ENCODE measurements around the gene FOXL1. TPM values are rescaled to one million over a fixed set of nuclear protein-coding genes. Genes with fewer than 3 reads are reported as not detected.

FOXL1 gene
- total and polyA plus RNA-seq, 5 donors, result 0.75 to 1.8 (median 1.5) TPM

DNA sequence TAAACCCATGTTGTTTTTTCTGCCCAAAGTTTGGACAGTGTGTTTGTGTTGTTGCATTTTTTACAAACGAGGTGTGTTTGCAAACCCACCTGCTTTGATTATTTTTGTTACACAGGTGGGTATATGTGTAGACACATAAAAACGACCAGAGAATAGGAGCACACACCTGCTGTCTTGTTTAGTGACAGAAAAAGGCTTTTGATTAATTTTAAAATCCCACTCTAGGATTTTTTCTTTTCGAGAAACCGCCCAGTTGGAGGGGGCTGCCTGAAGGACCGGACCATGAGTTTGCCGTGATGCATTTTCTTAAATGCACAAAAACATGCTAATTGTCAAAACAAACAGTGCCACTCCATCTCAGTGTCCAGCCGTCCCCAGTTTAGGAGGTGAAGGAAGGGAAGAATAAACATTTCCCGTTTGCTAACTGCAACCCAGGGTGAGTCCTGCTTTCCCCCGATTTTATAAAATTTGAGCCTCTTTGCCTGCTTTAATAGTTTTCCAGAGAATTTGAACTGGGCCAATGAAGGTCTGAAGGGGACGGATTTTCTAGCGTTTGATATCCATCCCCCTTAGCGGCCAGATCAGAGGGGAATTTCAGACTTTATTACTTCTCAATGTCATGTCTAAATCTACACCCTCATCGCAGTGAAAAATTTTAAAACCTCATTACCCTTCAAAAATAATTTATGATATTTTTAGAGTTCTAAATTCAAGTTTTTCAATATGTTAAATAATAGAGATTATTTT, 8.5 kb upstream of the FOXL1 start:
- intact Hi-C loops (cut with DNase I), result loop anchor here (5.0 to 10.0 kb wide), 4 partner anchors 95 to 707 kb away; no protein-coding TSS in a partner anchor
- no peak overlapping the region for H3K27ac ChIP-seq (ENCODE audit: low read length)
- H3K27me3 ChIP-seq (ENCODE audit: control insufficient read depth, insufficient read depth), result no peaks in the 10 kb centered on the region
- WGBS, result 45% methylated on average over 13 of the region's 13 CpGs
- no peaks in the 10 kb centered on the region for H3K9me3 ChIP-seq (ENCODE audit: control insufficient read depth, low read length)
- DNase-seq, result no peak
- H3K4me3 ChIP-seq (ENCODE audit: low read length), result peak overlapping the region; percentile 37
- ATAC-seq, result no peak
- H3K4me1 ChIP-seq (ENCODE audit: control insufficient read depth, insufficient read depth, low read length), result no peaks in the 10 kb centered on the region

DNA sequence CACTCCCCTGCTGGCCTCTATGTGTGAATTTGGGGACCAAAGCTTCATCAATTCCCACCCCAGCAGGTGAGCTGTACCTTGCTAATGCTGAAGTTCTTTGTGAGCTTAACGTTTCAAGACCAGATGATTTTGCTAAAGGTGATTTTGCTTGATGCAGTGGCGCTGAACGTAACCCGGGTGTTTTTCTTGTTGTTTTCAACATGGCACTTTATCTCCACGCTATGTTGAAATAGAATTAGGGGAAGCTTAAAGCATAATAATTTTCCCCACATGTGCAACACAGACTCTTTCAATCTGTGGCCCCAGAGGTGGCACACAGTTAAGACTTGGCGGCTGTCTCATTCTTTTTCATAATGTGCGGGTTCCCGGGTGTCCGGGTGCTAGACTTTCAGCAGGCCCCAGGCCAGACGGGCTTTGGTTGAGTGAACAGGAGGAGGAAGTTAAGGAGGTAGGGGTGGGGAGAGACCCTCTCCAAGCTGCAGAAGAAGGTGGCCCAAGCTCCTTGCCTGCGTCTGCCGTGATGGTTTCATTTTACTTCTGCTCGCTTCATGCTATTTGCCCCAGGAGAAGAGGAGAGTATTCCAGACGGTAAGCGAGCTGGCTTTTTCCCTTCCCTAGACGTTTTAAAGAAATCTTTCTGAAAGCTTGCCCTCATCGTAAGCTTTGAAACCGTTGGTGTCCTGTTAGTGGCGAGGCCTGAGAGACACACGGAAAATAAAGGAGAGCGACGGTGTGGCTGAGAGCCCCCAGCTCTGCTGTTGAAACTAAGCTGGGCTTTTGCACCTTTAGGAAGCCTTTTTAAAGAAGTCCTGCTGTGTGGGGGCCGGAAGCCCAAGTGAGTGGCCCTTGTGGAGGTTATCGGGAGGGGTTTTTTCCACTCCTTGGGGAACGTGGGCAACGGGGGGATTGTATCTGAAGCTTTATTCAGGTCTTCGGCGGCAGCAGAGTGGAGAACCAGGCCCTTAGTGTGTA, 7.5 kb upstream of the FOXL1 start:
- no peak for ATAC-seq
- Histone ChIP-seq H3K27me3 (ENCODE audit: control insufficient read depth, insufficient read depth) (no peaks in the 10 kb centered on the region), H3K4me3 (ENCODE audit: low read length) (peak overlapping the region; percentile 26), H3K27ac (ENCODE audit: low read length) (no peak overlapping the region), H3K4me1 (ENCODE audit: control insufficient read depth, insufficient read depth, low read length) (no peaks in the 10 kb centered on the region), H3K9me3 (ENCODE audit: control insufficient read depth, low read length) (no peaks in the 10 kb centered on the region)
- WGBS, result 56% methylated on average over 28 of the region's 28 CpGs
- intact Hi-C loops (cut with DNase I), result loop anchor here (10.0 kb wide), 3 partner anchors 94 to 194 kb away; no protein-coding TSS in a partner anchor
- DNase-seq, result no peak

GRCh38 chr16:86571530-86571915, 6.8 kb upstream of the FOXL1 start:
- 61% methylated on average over 10 of the region's 10 CpGs for WGBS
- no peak for DNase-seq
- H3K27me3 ChIP-seq (ENCODE audit: control insufficient read depth, insufficient read depth), result no peaks in the 10 kb centered on the region
- no peaks in the 10 kb centered on the region for H3K4me1 ChIP-seq (ENCODE audit: control insufficient read depth, insufficient read depth, low read length)
- H3K27ac ChIP-seq (ENCODE audit: low read length), result no peak overlapping the region
- peak overlapping the region; percentile 3 for H3K4me3 ChIP-seq (ENCODE audit: low read length)
- intact Hi-C loops (cut with DNase I), result loop anchor here (10.0 kb wide), 3 partner anchors 93 to 193 kb away; no protein-coding TSS in a partner anchor
- ATAC-seq, result no peak
- H3K9me3 ChIP-seq (ENCODE audit: control insufficient read depth, low read length), result no peaks in the 10 kb centered on the region

- Histone ChIP-seq H3K4me3 (ENCODE audit: low read length) (no peak overlapping the region), H3K9me3 (ENCODE audit: control insufficient read depth, low read length) (no peaks in the 10 kb centered on the region), H3K27ac (ENCODE audit: low read length) (no peak overlapping the region), H3K27me3 (ENCODE audit: control insufficient read depth, insufficient read depth) (no peaks in the 10 kb centered on the region), H3K4me1 (ENCODE audit: control insufficient read depth, insufficient read depth, low read length) (no peaks in the 10 kb centered on the region)
- intact Hi-C loops (cut with DNase I), result loop anchor here (10.0 kb wide), 3 partner anchors 93 to 193 kb away; no protein-coding TSS in a partner anchor
- ATAC-seq (no peak), DNase-seq (no peak)
- 64% methylated on average over 12 of the region's 12 CpGs for WGBS
Measured at GRCh38 chr16:86572041-86572521, 6.3 kb upstream of the FOXL1 start.

DNA sequence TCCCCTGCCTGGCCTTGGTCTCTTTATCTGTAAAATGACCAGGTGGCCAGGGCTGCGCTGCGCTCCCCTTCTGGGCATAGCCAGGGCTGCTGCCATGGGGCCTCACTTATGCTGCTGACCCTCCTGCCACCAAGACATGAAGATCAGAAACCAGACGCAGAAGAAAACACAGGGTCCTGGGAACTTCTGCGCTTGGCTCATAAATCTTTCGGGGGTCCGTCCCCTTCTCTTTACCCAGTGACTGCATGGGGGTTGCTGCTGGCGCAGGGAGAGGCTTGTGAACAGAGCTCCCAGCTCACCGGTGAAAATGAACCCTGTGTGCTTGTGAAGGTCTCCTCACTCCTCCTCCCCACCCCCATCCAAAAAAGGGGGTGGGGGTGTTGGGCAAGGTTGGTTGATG, 5.7 kb upstream of the FOXL1 start:
- no peaks in the 10 kb centered on the region for H3K27me3 ChIP-seq (ENCODE audit: control insufficient read depth, insufficient read depth)
- ATAC-seq, result no peak
- no peak overlapping the region for H3K27ac ChIP-seq (ENCODE audit: low read length)
- H3K4me3 ChIP-seq (ENCODE audit: low read length), result no peak overlapping the region
- H3K4me1 ChIP-seq (ENCODE audit: control insufficient read depth, insufficient read depth, low read length), result no peaks in the 10 kb centered on the region
- H3K9me3 ChIP-seq (ENCODE audit: control insufficient read depth, low read length), result no peaks in the 10 kb centered on the region
- 83% methylated on average over 8 of the region's 8 CpGs for WGBS
- intact Hi-C loops (cut with DNase I), result loop anchor here (10.0 kb wide), 3 partner anchors 92 to 192 kb away; no protein-coding TSS in a partner anchor
- no peak for DNase-seq

GRCh38 chr16:86573215-86573614, 5.1 kb upstream of the FOXL1 start:
- DNase-seq (no peak), ATAC-seq (no peak)
- no peaks in the 10 kb centered on the region for H3K4me1 ChIP-seq (ENCODE audit: control insufficient read depth, insufficient read depth, low read length)
- H3K27me3 ChIP-seq (ENCODE audit: control insufficient read depth, insufficient read depth), result no peaks in the 10 kb centered on the region
- intact Hi-C loops (cut with DNase I), result loop anchor here (10.0 kb wide), 3 partner anchors 92 to 192 kb away; no protein-coding TSS in a partner anchor
- H3K9me3 ChIP-seq (ENCODE audit: control insufficient read depth, low read length), result no peaks in the 10 kb centered on the region
- H3K4me3 ChIP-seq (ENCODE audit: low read length), result no peak overlapping the region
- no peak overlapping the region for H3K27ac ChIP-seq (ENCODE audit: low read length)
- 64% methylated on average over 8 of the region's 8 CpGs for WGBS

- Histone ChIP-seq H3K4me3 (ENCODE audit: low read length) (no peak overlapping the region), H3K27ac (ENCODE audit: low read length) (no peak overlapping the region), H3K4me1 (ENCODE audit: control insufficient read depth, insufficient read depth, low read length) (no peaks in the 10 kb centered on the region), H3K9me3 (ENCODE audit: control insufficient read depth, low read length) (no peaks in the 10 kb centered on the region), H3K27me3 (ENCODE audit: control insufficient read depth, insufficient read depth) (no peaks in the 10 kb centered on the region)
- intact Hi-C loops (cut with DNase I), result loop anchor here (10.0 kb wide), 3 partner anchors 91 to 191 kb away; no protein-coding TSS in a partner anchor
- 70% methylated on average over 13 of the region's 13 CpGs for WGBS
- ATAC-seq, result no peak
- no peak for DNase-seq
Measured at GRCh38 chr16:86573646-86574508, 4.5 kb upstream of the FOXL1 start.

DNA sequence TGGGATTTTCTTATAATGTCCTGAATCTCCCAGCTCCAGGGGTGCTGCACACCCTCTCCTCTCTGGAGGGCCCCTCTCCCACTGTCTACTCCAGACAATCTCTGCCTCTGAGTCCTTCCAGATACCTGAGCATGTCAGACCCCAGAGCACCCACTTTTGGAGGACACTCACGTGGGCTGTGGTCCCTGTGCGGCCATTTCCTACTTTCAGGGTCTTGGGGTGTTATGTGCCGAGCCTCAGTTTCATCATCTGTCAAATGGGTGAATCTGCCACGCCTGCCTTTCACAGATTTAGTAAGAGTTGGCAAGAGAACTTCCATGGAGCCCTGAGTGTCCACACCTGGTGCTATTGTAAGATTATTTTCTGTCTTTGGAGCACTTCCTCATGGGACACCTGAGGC, 3.7 kb upstream of the FOXL1 start:
- DNase-seq (no peak), ATAC-seq (no peak)
- no peaks in the 10 kb centered on the region for H3K4me1 ChIP-seq (ENCODE audit: control insufficient read depth, insufficient read depth, low read length)
- WGBS, result 69% methylated on average over 4 of the region's 4 CpGs
- H3K4me3 ChIP-seq (ENCODE audit: low read length), result no peak overlapping the region
- H3K27ac ChIP-seq (ENCODE audit: low read length), result no peak overlapping the region
- H3K9me3 ChIP-seq (ENCODE audit: control insufficient read depth, low read length), result no peaks in the 10 kb centered on the region
- no peaks in the 10 kb centered on the region for H3K27me3 ChIP-seq (ENCODE audit: control insufficient read depth, insufficient read depth)
- intact Hi-C loops (cut with DNase I), result loop anchor here (5.0 to 10.0 kb wide), 4 partner anchors 90 to 190 kb away; no protein-coding TSS in a partner anchor

DNA sequence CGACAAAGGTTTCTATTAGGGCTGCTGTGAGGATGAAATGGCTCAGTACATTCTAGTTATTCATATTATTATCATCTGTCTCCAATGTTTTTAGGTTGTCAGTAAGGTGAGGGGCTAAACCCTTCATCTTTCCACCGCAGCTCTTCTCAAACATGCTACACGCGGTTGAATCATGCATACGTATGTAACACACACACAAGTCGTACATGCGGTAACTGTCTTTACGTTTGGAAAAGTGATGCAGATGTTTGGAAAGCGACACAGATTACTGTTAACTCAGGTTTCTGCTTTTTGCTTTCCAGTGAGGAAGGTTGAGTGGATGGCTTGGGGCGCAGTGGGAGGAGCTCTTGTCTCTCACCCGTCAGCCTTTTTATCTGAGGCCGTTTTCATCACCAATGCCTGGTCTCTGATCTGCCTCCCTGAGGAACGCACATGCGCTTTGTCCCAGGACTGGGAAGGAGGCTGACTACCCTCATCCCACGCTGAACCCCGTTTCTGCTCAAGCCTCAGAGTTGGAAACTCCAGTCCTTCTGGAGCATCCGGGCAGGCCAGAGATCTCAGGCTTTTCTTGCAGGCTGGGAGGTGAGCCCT, 3.2 kb upstream of the FOXL1 start:
- ATAC-seq, result no peak
- peak overlapping the region; percentile 31 for H3K27ac ChIP-seq (ENCODE audit: low read length)
- WGBS, result 49% methylated on average over 17 of the region's 17 CpGs

More for the DNA sequence above, 3.2 kb upstream of the FOXL1 start:
- no peaks in the 10 kb centered on the region for H3K9me3 ChIP-seq (ENCODE audit: control insufficient read depth, low read length)
- intact Hi-C loops (cut with DNase I), result loop anchor here (5.0 to 10.0 kb wide), 4 partner anchors 90 to 190 kb away; no protein-coding TSS in a partner anchor
- no peaks in the 10 kb centered on the region for H3K4me1 ChIP-seq (ENCODE audit: control insufficient read depth, insufficient read depth, low read length)
- DNase-seq, result no peak
- H3K27me3 ChIP-seq (ENCODE audit: control insufficient read depth, insufficient read depth), result no peaks in the 10 kb centered on the region
- peak overlapping the region; percentile 49 for H3K4me3 ChIP-seq (ENCODE audit: low read length)

Measured in right cardiac atrium (tissue), 5 donors.